Caco-2 (cell line): ENCODE data around the gene ZBTB48. TPM values are rescaled to one million over a fixed set of nuclear protein-coding genes. Genes with fewer than 3 reads are reported as not detected.

ENCODE experiments used
- BruUV-seq: library from RNA; stranded (reverse); fragments of 400-500 nt; replicated peaks from 2 replicates; lab custom pipeline; 2021; lab: Mats Ljungman, UMichigan
- CTCF ChIA-PET: fragments of 300-600 bp; sonication (Branson Sonifier 250); formaldehyde crosslinking; loops from one replicate; lab custom pipeline; 2022; ENCODE audit warnings: antibody characterized with exemption; lab: Charles Lee
- POLR2A ChIA-PET: fragments of 300-600 bp; sonication (Branson Sonifier 250); formaldehyde crosslinking; loops from one replicate; lab custom pipeline; 2022; ENCODE audit warnings: antibody characterized with exemption; lab: Charles Lee
- DNase-seq, 2 experiments: peaks; one replicate each; pipeline versions ENCODE4 v3.0.0 to v3.0.0-alpha.2; 2020 to 2022
- H3K27me3 ChIP-seq: replicated peaks from 2 replicates; pipeline ENCODE4 v1.6.0; 2011; ENCODE audit warnings: low read length; ENCODE audit not compliant: control insufficient read depth, insufficient read depth
- H3K36me3 ChIP-seq: 2 replicates; pipeline ENCODE4 v1.5.1; 2011; ENCODE audit warnings: low read length; ENCODE audit not compliant: control insufficient read depth, insufficient read depth
- H3K4me1 ChIP-seq: fragments of 250-450 bp; sonication (Bioruptor Pico); 2 replicates; pipeline ENCODE4 v1.5.1; 2020; ENCODE audit warnings: mild to moderate bottlenecking
- H3K4me3 ChIP-seq: 2 replicates; pipeline ENCODE4 v1.5.1; 2011; ENCODE audit warnings: low read depth, mild to moderate bottlenecking, control low read depth, low read length
- H3K9me3 ChIP-seq: fragments of 250-450 bp; sonication (Bioruptor Pico); 2 replicates; pipeline ENCODE4 v1.5.1; 2020; ENCODE audit warnings: mild to moderate bottlenecking, moderate library complexity
- H3K27ac Mint-ChIP-seq: one replicate; pipeline ENCODE4 v1.8.0; 2022; ENCODE audit warnings: mixed read lengths; ENCODE audit not compliant: unreplicated experiment
- H3K27me3 Mint-ChIP-seq: one replicate; pipeline ENCODE4 v1.8.0; 2022; ENCODE audit warnings: mixed read lengths; ENCODE audit not compliant: insufficient read depth, unreplicated experiment
- H3K36me3 Mint-ChIP-seq: one replicate; pipeline ENCODE4 v1.8.0; 2022; ENCODE audit warnings: mild to moderate bottlenecking, mixed read lengths; ENCODE audit not compliant: insufficient read depth, unreplicated experiment
- H3K4me1 Mint-ChIP-seq: one replicate; pipeline ENCODE4 v1.8.0; 2022; ENCODE audit warnings: low read depth, mixed read lengths; ENCODE audit not compliant: unreplicated experiment
- H3K4me3 Mint-ChIP-seq: one replicate; pipeline ENCODE4 v1.8.0; 2022; ENCODE audit warnings: mild to moderate bottlenecking, moderate library complexity, mixed read lengths; ENCODE audit not compliant: unreplicated experiment
- H3K9me3 Mint-ChIP-seq: one replicate; pipeline ENCODE4 v1.8.0; 2022; ENCODE audit warnings: mixed read lengths; ENCODE audit not compliant: unreplicated experiment
- intact Hi-C: fragments of 100-400 bp; cut with micrococcal nuclease; formaldehyde crosslinking; loops from one replicate; pipeline ENCODE4 v1.10.0; 2022; ENCODE audit not compliant: unreplicated experiment
- total RNA-seq: library from RNA; stranded (reverse); gene quantifications from 2 replicates; pipeline ENCODE4 v1.2.3, GENCODE V29; 2022
- TF ChIP-seq, protein P1 (sequence below), 2 experiments: fragments of 200-600 bp in 1 of 2; IDR thresholded peaks; 1 replicate in 1 of 2; 2 replicates in 1 of 2; pipeline versions ENCODE4 v1.5.1 to v1.8.0; 2011 to 2022; ENCODE audit warnings: antibody characterized with exemption in 1 of 2, control low read depth in 1 of 2, inconsistent platforms in 1 of 2, low read depth in 1 of 2, low read length in 1 of 2, mild to moderate bottlenecking in 1 of 2, moderate library complexity in 1 of 2; ENCODE audit not compliant: insufficient read depth in 1 of 2, severe bottlenecking in 1 of 2, unreplicated experiment in 1 of 2

The ZBTB48 gene
- total RNA-seq, 1 experiment from 2014 or later: 22.5 TPM

DNA sequence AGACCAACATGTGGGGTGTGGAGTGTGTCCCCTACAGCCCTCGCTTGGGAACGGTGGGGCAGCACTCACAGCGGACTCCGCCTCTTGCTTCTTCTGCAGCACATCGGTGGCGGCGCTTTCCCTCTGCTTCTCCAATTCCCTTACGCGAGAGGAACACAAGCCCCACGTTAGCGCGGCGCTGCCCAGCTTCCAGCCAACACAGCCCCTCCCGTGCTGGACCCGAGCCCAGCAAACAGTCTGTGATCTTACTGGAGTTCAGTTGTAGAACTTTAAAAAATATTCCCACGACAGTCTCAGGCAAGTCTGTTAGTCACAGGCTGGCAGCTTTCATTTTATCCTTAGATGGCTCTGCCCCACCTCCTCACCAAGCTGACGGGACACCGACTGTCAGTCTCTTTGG is 58.4 kb downstream of the ZBTB48 start:
- H3K9me3 ChIP-seq: no peaks in the 10 kb centered on the region
- H3K4me1 Mint-ChIP-seq: no peaks in the 10 kb centered on the region
- CTCF ChIA-PET: no interaction called here
- TF ChIP-seq, protein P1, sequence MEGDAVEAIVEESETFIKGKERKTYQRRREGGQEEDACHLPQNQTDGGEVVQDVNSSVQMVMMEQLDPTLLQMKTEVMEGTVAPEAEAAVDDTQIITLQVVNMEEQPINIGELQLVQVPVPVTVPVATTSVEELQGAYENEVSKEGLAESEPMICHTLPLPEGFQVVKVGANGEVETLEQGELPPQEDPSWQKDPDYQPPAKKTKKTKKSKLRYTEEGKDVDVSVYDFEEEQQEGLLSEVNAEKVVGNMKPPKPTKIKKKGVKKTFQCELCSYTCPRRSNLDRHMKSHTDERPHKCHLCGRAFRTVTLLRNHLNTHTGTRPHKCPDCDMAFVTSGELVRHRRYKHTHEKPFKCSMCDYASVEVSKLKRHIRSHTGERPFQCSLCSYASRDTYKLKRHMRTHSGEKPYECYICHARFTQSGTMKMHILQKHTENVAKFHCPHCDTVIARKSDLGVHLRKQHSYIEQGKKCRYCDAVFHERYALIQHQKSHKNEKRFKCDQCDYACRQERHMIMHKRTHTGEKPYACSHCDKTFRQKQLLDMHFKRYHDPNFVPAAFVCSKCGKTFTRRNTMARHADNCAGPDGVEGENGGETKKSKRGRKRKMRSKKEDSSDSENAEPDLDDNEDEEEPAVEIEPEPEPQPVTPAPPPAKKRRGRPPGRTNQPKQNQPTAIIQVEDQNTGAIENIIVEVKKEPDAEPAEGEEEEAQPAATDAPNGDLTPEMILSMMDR (IDR thresholded peaks at IDR 0.05; ENCODE audit: insufficient read depth in 1 of 2, low read depth in 1 of 2, low read length in 1 of 2, severe bottlenecking in 1 of 2, unreplicated experiment in 1 of 2): no peak
- no peaks in the 10 kb centered on the region for H3K9me3 Mint-ChIP-seq
- peaks cover 38% of the 10 kb centered on the region for H3K36me3 Mint-ChIP-seq
- DNase-seq: no peak
- BruUV-seq: no TSS peak
- H3K36me3 ChIP-seq: no peaks in the 10 kb centered on the region; the same call in 1 of the 2 replicates
- H3K27me3 Mint-ChIP-seq: no peaks in the 10 kb centered on the region
- H3K4me3 ChIP-seq: no peak overlapping the region
- H3K27me3 ChIP-seq: no peaks in the 10 kb centered on the region
- no peak overlapping the region for H3K4me3 Mint-ChIP-seq
- no peak overlapping the region for H3K27ac Mint-ChIP-seq
- no peaks in the 10 kb centered on the region for H3K4me1 ChIP-seq
- POLR2A ChIA-PET: no interaction called here
- intact Hi-C loops: no loop called here

Other genes starting within 250 kb of the ZBTB48 start
- 179 and 221 TPM in 2 replicates for gene ACOT7, start 186.2 kb upstream of the ZBTB48 start, total RNA-seq
- 0.37 and 0.91 TPM in 2 replicates for gene HES2, start 160.1 kb upstream of the ZBTB48 start, total RNA-seq
- 14.9 and 16.3 TPM in 2 replicates for gene ESPN, start 155.2 kb upstream of the ZBTB48 start, total RNA-seq
- gene TNFRSF25, start 113.8 kb upstream of the ZBTB48 start, total RNA-seq: 15.0 and 16.3 TPM in 2 replicates
- gene PLEKHG5, start 88.3 kb upstream of the ZBTB48 start, total RNA-seq: 11.6 and 12.2 TPM in 2 replicates
- 33.6 and 37.3 TPM in 2 replicates for gene NOL9, start 25.5 kb upstream of the ZBTB48 start, total RNA-seq
- not detected in 2 replicates for gene TAS1R1, start 24.7 kb upstream of the ZBTB48 start, total RNA-seq
- gene KLHL21, start 22.9 kb downstream of the ZBTB48 start, total RNA-seq: 21.6 and 22.4 TPM in 2 replicates
- 20.0 and 21.8 TPM in 2 replicates for gene PHF13, start 33.7 kb downstream of the ZBTB48 start, total RNA-seq
- 13.5 and 15.1 TPM in 2 replicates for gene THAP3, start 44.9 kb downstream of the ZBTB48 start, total RNA-seq
- gene DNAJC11, start 121.8 kb downstream of the ZBTB48 start, total RNA-seq: 61.0 and 65.8 TPM in 2 replicates
- gene CAMTA1, start 205.5 kb downstream of the ZBTB48 start, total RNA-seq: 60.0 and 61.4 TPM in 2 replicates